Measurements from ENCODE around the gene WDR54. TPM values are rescaled to one million over a fixed set of nuclear protein-coding genes. Genes with fewer than 3 reads are reported as not detected.

WDR54 gene
- total and polyA plus RNA-seq, 7 donors: 3.0 to 13.6 (median 8.0) TPM

GRCh38 chr2:74391209-74391579 lies 30.3 kb upstream of the WDR54 start:
- no peak for DNase-seq
- Histone ChIP-seq H3K36me3 (no peaks in the 10 kb centered on the region), H3K27me3 (no peaks in the 10 kb centered on the region), H3K9me3 (no peaks in the 10 kb centered on the region), H3K27ac (peak overlapping the region; percentile 90 to 96 (median 93)), H3K4me1 (peaks cover 0 to 54% (median 39%) of the 10 kb centered on the region in 4 donors), H3K4me3 (peak overlapping the region; percentile 94 to 99 (median 96))
- intact Hi-C loops (cut with DNase I): loop anchor here (10.0 kb wide), 1 partner anchor 136 kb away; no protein-coding TSS in a partner anchor
- TF ChIP-seq EP300 (IDR thresholded peaks at IDR 0.05) (no peak), CTCF (IDR thresholded peaks at IDR 0.05) (no peak), POLR2A (IDR thresholded peaks at IDR 0.05) (no peak), POLR2AphosphoS5 (IDR thresholded peaks at IDR 0.05) (no peak)
- WGBS, 2 donors: 0 to 1% methylated on average over 11 of the region's 11 CpGs

GRCh38 chr2:74391580-74392448 lies 29.7 kb upstream of the WDR54 start:
- TF ChIP-seq POLR2A (IDR thresholded peaks at IDR 0.05): peak in 1 of 2 donors; percentile 14
- peak; percentile 88 to 96 (median 94) for TF ChIP-seq CTCF (IDR thresholded peaks at IDR 0.05)
- peak in 3 of 4 donors; percentile 67 to 78 (median 78) for TF ChIP-seq POLR2AphosphoS5 (IDR thresholded peaks at IDR 0.05)
- no peak for TF ChIP-seq EP300 (IDR thresholded peaks at IDR 0.05)
- peak overlapping the region; percentile 90 to 96 (median 93) for H3K27ac ChIP-seq
- intact Hi-C loops (cut with DNase I): loop anchor here (10.0 kb wide), 1 partner anchor 137 kb away; no protein-coding TSS in a partner anchor

GRCh38 chr2:74392449-74392743 lies 29.1 kb upstream of the WDR54 start:
- no peaks in the 10 kb centered on the region for H3K9me3 ChIP-seq
- intact Hi-C loops (cut with DNase I): loop anchor here (10.0 kb wide), 1 partner anchor 138 kb away; no protein-coding TSS in a partner anchor
- H3K4me3 ChIP-seq: peak overlapping the region in 3 of 4 donors; percentile 94 to 99 (median 95)
- TF ChIP-seq POLR2AphosphoS5 (IDR thresholded peaks at IDR 0.05) (no peak), POLR2A (IDR thresholded peaks at IDR 0.05) (no peak), EP300 (IDR thresholded peaks at IDR 0.05) (no peak), CTCF (IDR thresholded peaks at IDR 0.05) (no peak)
- peaks cover 0 to 43% (median 36%) of the 10 kb centered on the region in 4 donors for H3K4me1 ChIP-seq
- no peaks in the 10 kb centered on the region for H3K27me3 ChIP-seq
- H3K36me3 ChIP-seq: no peaks in the 10 kb centered on the region
- H3K27ac ChIP-seq: peak overlapping the region in 2 of 4 donors; percentile 90 to 92
- no peak for DNase-seq
- WGBS, 2 donors: 43 to 73% methylated on average over 13 of the region's 13 CpGs

More at GRCh38 chr2:74391580-74392448, 29.7 kb upstream of the WDR54 start:
- Histone ChIP-seq H3K36me3 (no peaks in the 10 kb centered on the region), H3K27me3 (no peaks in the 10 kb centered on the region), H3K4me1 (peaks cover 0 to 48% (median 39%) of the 10 kb centered on the region in 4 donors), H3K4me3 (peak overlapping the region; percentile 94 to 99 (median 96)), H3K9me3 (no peaks in the 10 kb centered on the region)
- WGBS, 2 donors: 1 to 2% methylated on average over 62 of the region's 62 CpGs
- peak; percentile 96 for DNase-seq

GRCh38 chr2:74393525-74393924 lies 28.0 kb upstream of the WDR54 start:
- DNase-seq: no peak
- intact Hi-C loops (cut with DNase I): loop anchor here (10.0 kb wide), 1 partner anchor 139 kb away; no protein-coding TSS in a partner anchor
- Histone ChIP-seq H3K27me3 (no peaks in the 10 kb centered on the region), H3K4me1 (peaks cover 0 to 32% (median 25%) of the 10 kb centered on the region in 4 donors), H3K4me3 (no peak overlapping the region), H3K9me3 (no peaks in the 10 kb centered on the region), H3K36me3 (no peaks in the 10 kb centered on the region), H3K27ac (no peak overlapping the region)
- no peak for TF ChIP-seq EP300 (IDR thresholded peaks at IDR 0.05)
- no peak for TF ChIP-seq POLR2A (IDR thresholded peaks at IDR 0.05)
- no peak for TF ChIP-seq POLR2AphosphoS5 (IDR thresholded peaks at IDR 0.05)
- TF ChIP-seq CTCF (IDR thresholded peaks at IDR 0.05): no peak
- 96 to 99% methylated on average over 1 of the region's 1 CpG for WGBS, 2 donors

All from sigmoid colon (tissue), 7 donors.